HPDE6-E6E7 (cell line): Measurements from ENCODE around the gene NLN.
"Not testable (repeated sequence)": the region's sequence is repeated elsewhere in the genome, so short reads cannot be mapped to it uniquely, and the experiment has no call there.

Source experiments
- DNase-seq: peaks from one replicate; pipeline ENCODE4 v3.0.0; 2011; ENCODE audit warnings: missing footprints; ENCODE audit errors: extremely low spot score

Gene NLN

GRCh38 chr5:65832152-65832551, 110.1 kb downstream of the NLN start:
- no peak for DNase-seq

GRCh38 chr5:65832603-65833228, 110.7 kb downstream of the NLN start:
- no peak for DNase-seq

- no peak for DNase-seq
These were observed 111.8 kb downstream of the NLN start for GRCh38 chr5:65833780-65834179.

GRCh38 chr5:65834306-65834705, 112.3 kb downstream of the NLN start:
- no peak for DNase-seq

- DNase-seq, result no peak
These were observed 113.2 kb downstream of the NLN start for GRCh38 chr5:65835191-65835590.

GRCh38 chr5:65837139-65837538, 115.1 kb downstream of the NLN start:
- DNase-seq, result no peak

- DNase-seq, result not testable (repeated sequence)
These were observed 117.2 kb downstream of the NLN start for GRCh38 chr5:65839170-65839569.

- no peak for DNase-seq
These were observed 118.1 kb downstream of the NLN start for GRCh38 chr5:65840071-65840470.

- not testable (repeated sequence) for DNase-seq
These were observed 122.8 kb downstream of the NLN start for GRCh38 chr5:65844763-65845162.

GRCh38 chr5:65846101-65846500, 124.1 kb downstream of the NLN start:
- no peak for DNase-seq

GRCh38 chr5:65847019-65847418, 125.0 kb downstream of the NLN start:
- DNase-seq, result not testable (repeated sequence)

- not testable (repeated sequence) for DNase-seq
These were observed 127.9 kb downstream of the NLN start for GRCh38 chr5:65849918-65850317.

- DNase-seq, result no peak
These were observed 132.9 kb downstream of the NLN start for GRCh38 chr5:65854925-65855324.

GRCh38 chr5:65855766-65856315, 133.8 kb downstream of the NLN start:
- no peak for DNase-seq

- DNase-seq, result no peak
These were observed 134.5 kb downstream of the NLN start for GRCh38 chr5:65856520-65856919.

GRCh38 chr5:65858316-65858715, 136.3 kb downstream of the NLN start:
- no peak for DNase-seq

GRCh38 chr5:65861830-65862241, 139.8 kb downstream of the NLN start:
- DNase-seq, result no peak

GRCh38 chr5:65862384-65862783, 140.4 kb downstream of the NLN start:
- DNase-seq, result no peak

GRCh38 chr5:65863747-65864146, 141.7 kb downstream of the NLN start:
- DNase-seq, result no peak

GRCh38 chr5:65866837-65867521, 145.0 kb downstream of the NLN start:
- no peak for DNase-seq

- DNase-seq, result no peak
These were observed 145.7 kb downstream of the NLN start for GRCh38 chr5:65867542-65868195.

- no peak for DNase-seq
These were observed 146.5 kb downstream of the NLN start for GRCh38 chr5:65868509-65868908.

- DNase-seq, result no peak
These were observed 149.2 kb downstream of the NLN start for GRCh38 chr5:65871182-65871581.
